Lower lobe of right lung (tissue), 2 donors: ENCODE data around the gene VANGL1. TPM values are rescaled to one million over a fixed set of nuclear protein-coding genes. Genes with fewer than 3 reads are reported as not detected.

Source experiments
- ATAC-seq, 2 donors: fragments of 200-7000 bp; cut with Tn5 transposase; one replicate each; pipeline ENCODE4 v1.9.1; 2020 to 2022; ENCODE audit warnings: mild to moderate bottlenecking in 2 of 2, moderate library complexity in 2 of 2
- DNase-seq: peaks from one replicate; pipeline ENCODE4 v3.0.0-alpha.2; 2020
- H3K27ac ChIP-seq: fragments of 200-600 bp; one replicate; pipeline ENCODE4 v1.8.0; 2022
- H3K27me3 ChIP-seq: fragments of 200-600 bp; one replicate; pipeline ENCODE4 v1.8.0; 2022; ENCODE audit warnings: low read depth
- H3K36me3 ChIP-seq: fragments of 200-600 bp; one replicate; pipeline ENCODE4 v1.8.0; 2022; ENCODE audit warnings: mild to moderate bottlenecking
- H3K4me1 ChIP-seq: fragments of 200-600 bp; one replicate; pipeline ENCODE4 v1.8.0; 2022
- H3K4me3 ChIP-seq: fragments of 200-600 bp; one replicate; pipeline ENCODE4 v1.8.0; 2022; ENCODE audit warnings: mild to moderate bottlenecking
- H3K9me3 ChIP-seq: fragments of 200-600 bp; one replicate; pipeline ENCODE4 v1.8.0; 2022
- CTCF ChIP-seq: fragments of 200-600 bp; IDR thresholded peaks from one replicate; pipeline ENCODE4 v1.8.0; 2022; ENCODE audit warnings: antibody characterized with exemption, mild to moderate bottlenecking
- intact Hi-C: fragments of 100-400 bp; cut with DNase I; formaldehyde crosslinking; loops from one replicate; pipeline ENCODE4 v1.11.0; 2022
- total RNA-seq: library from RNA; stranded (reverse); fragmentation: NEBNext Ultra II Directional; extraction: Animal tissue kit (Norgen Biotek cat#: 25700); gene quantifications from one replicate; pipeline ENCODE4 v1.2.1, GENCODE V29; 2021
- donor health status: DM: no; HTN: yes; CAD: no; lungs with severe emphysema.

Gene VANGL1
- total RNA-seq, 1 donor from 2014 or later: 10.9 TPM

- no peaks in the 10 kb centered on the region for H3K27me3 ChIP-seq
- no peak for TF ChIP-seq CTCF
- H3K36me3 ChIP-seq: peaks cover 41% of the 10 kb centered on the region
- no peak overlapping the region for H3K27ac ChIP-seq
- H3K9me3 ChIP-seq: no peaks in the 10 kb centered on the region
- no peak for ATAC-seq
- H3K4me3 ChIP-seq: no peak overlapping the region
- peaks cover 8% of the 10 kb centered on the region for H3K4me1 ChIP-seq
- intact Hi-C loops: no loop called here
- DNase-seq: no peak
Observed at GRCh38 chr1:115661157-115661556, 19.4 kb downstream of the VANGL1 start.

DNA sequence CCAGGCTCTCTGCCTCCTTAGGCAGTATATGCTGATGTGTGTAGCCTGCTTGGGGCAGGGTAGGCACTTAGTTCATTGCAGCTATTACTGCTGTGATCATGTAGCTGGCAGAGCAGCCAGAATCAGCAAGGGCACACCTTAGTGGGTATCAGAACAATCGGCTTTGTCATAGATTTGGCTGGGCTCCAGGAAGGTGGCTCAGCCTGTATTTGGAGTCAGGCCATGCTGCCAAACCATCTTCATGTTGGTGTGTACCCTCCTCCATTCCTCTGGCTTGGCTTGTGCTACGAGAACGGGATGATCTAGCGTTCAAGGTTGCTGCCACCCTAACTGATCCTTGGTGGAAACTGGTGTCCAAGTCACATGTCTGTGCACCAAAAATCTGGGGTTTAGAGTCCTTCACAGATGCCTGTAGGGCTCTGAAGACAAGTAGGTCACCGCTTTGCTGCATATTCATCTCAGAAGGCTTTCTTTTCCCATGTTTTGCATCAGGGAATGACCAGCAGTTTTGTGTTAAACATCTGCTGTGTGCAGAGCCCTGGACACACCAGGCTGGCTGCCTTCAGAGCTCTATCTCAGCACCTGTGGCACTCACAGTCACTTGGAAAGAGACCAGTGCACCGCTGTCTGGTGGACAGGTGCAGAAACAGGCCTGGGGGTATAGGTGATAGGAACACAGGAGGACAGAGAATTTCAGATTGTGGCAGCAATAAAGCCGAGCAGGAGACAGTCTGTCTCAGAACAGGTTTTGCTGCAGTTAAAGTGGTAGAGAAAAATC lies 23.7 kb downstream of the VANGL1 start:
- ATAC-seq: no peak
- Histone ChIP-seq H3K4me1 (no peaks in the 10 kb centered on the region), H3K9me3 (no peaks in the 10 kb centered on the region), H3K27me3 (no peaks in the 10 kb centered on the region), H3K36me3 (peaks cover 33% of the 10 kb centered on the region), H3K4me3 (no peak overlapping the region), H3K27ac (no peak overlapping the region)
- no peak for DNase-seq
- intact Hi-C loops: no loop called here
- no peak for TF ChIP-seq CTCF

GRCh38 chr1:115666206-115666605 lies 24.4 kb downstream of the VANGL1 start:
- Histone ChIP-seq H3K9me3 (no peaks in the 10 kb centered on the region), H3K27me3 (no peaks in the 10 kb centered on the region), H3K27ac (no peak overlapping the region), H3K36me3 (peaks cover 30% of the 10 kb centered on the region), H3K4me1 (no peaks in the 10 kb centered on the region), H3K4me3 (no peak overlapping the region)
- no peak for DNase-seq
- no peak for TF ChIP-seq CTCF
- intact Hi-C loops: no loop called here
- ATAC-seq: no peak

DNA sequence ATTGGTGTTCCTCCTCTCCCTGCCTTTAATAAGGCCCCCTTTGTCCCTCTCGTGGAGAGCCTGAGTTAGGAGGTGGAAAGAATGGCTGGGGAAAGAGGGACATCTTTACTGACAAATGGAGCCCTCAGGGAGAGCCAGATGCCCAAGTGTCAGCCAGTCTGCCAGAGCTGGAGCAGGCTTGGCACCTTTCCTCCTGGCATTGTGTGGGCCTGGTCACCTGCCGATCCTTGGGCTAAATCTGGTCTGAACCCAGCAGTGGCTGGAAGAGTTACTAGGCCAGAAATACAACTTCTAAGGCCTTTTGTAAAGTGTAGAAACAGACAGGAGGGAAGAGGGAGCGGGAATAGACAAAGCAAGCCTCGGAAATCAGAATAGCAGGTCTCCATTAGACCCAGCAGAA lies 24.9 kb downstream of the VANGL1 start:
- Histone ChIP-seq H3K27me3 (no peaks in the 10 kb centered on the region), H3K27ac (no peak overlapping the region), H3K4me1 (no peaks in the 10 kb centered on the region), H3K4me3 (no peak overlapping the region), H3K9me3 (no peaks in the 10 kb centered on the region), H3K36me3 (peaks cover 29% of the 10 kb centered on the region)
- intact Hi-C loops: no loop called here
- no peak for ATAC-seq
- no peak for DNase-seq
- no peak for TF ChIP-seq CTCF

- TF ChIP-seq CTCF: no peak
- no peak for ATAC-seq
- Histone ChIP-seq H3K9me3 (no peaks in the 10 kb centered on the region), H3K4me3 (no peak overlapping the region), H3K4me1 (no peaks in the 10 kb centered on the region), H3K36me3 (peaks cover 16% of the 10 kb centered on the region), H3K27ac (no peak overlapping the region), H3K27me3 (no peaks in the 10 kb centered on the region)
- DNase-seq: no peak
- intact Hi-C loops: no loop called here
Observed at GRCh38 chr1:115668579-115668978, 26.8 kb downstream of the VANGL1 start.
